ENCODE results near the gene FLNC. TPM values are rescaled to one million over a fixed set of nuclear protein-coding genes. Genes with fewer than 3 reads are reported as not detected.
A peak's percentile ranks its signal among the peaks of the same experiment; 100 is the strongest.

FLNC gene
- 1,540 TPM for total RNA-seq

GRCh38 chr7:128830231-128831177 is at the start of gene FLNC:
FLNC (plus strand) TSS chr7:128830406; CDS start chr7:128830638, 232 bp downstream.
- peak; percentile 87 for DNase-seq

- DNase-seq, result peak; percentile 59
Observed at GRCh38 chr7:128781126-128781525, 49.1 kb upstream of the FLNC start.

GRCh38 chr7:128781851-128782250 is 48.4 kb upstream of the FLNC start:
- no peak for DNase-seq

GRCh38 chr7:128783143-128783861 is 46.9 kb upstream of the FLNC start:
- peak; percentile 89 for DNase-seq

- DNase-seq, result no peak
Observed at GRCh38 chr7:128785738-128786137, 44.5 kb upstream of the FLNC start.

- DNase-seq, result no peak
Observed at GRCh38 chr7:128788446-128789412, 41.5 kb upstream of the FLNC start.

- no peak for DNase-seq
Observed at GRCh38 chr7:128790315-128791041, 39.7 kb upstream of the FLNC start.

GRCh38 chr7:128791121-128791971 is 38.9 kb upstream of the FLNC start, which contains the start of gene CCDC136:
CCDC136 (plus strand) TSS chr7:128791968; CDS start chr7:128792412, 444 bp downstream.
- peak; percentile 75 for DNase-seq

GRCh38 chr7:128791972-128792327 is 38.3 kb upstream of the FLNC start:
- peak; percentile 23 for DNase-seq

- peak; percentile 45 for DNase-seq
Observed at GRCh38 chr7:128792471-128793180, 37.6 kb upstream of the FLNC start.

- DNase-seq, result no peak
Observed at GRCh38 chr7:128793181-128793547, 37.0 kb upstream of the FLNC start.

GRCh38 chr7:128794020-128794419 is 36.2 kb upstream of the FLNC start:
- DNase-seq, result no peak

- DNase-seq, result no peak
Observed at GRCh38 chr7:128794436-128794835, 35.8 kb upstream of the FLNC start.

- DNase-seq, result no peak
Observed at GRCh38 chr7:128795129-128795528, 35.1 kb upstream of the FLNC start.

GRCh38 chr7:128796327-128796726 is 33.9 kb upstream of the FLNC start:
- peak; percentile 64 for DNase-seq

GRCh38 chr7:128799451-128799850 is 30.8 kb upstream of the FLNC start:
- DNase-seq, result no peak

- DNase-seq, result no peak
Observed at GRCh38 chr7:128800567-128800966, 29.6 kb upstream of the FLNC start.

GRCh38 chr7:128801003-128801402 is 29.2 kb upstream of the FLNC start:
- no peak for DNase-seq

- DNase-seq, result no peak
Observed at GRCh38 chr7:128801667-128802418, 28.4 kb upstream of the FLNC start.
